K562 (cell line): ENCODE data around the gene CCDC87. TPM values are rescaled to one million over a fixed set of nuclear protein-coding genes. Genes with fewer than 3 reads are reported as not detected.
A peak's percentile ranks its signal among the peaks of the same experiment; 100 is the strongest.

Source experiments
- CBX1 ChIP-seq: sonication (generic); IDR thresholded peaks from 2 replicates; pipeline ENCODE4 v1.6.1; 2016; ENCODE audit warnings: antibody characterized with exemption, low read depth, mild to moderate bottlenecking
- CC2D1A ChIP-seq: fragments of 450-650 bp; IDR thresholded peaks from 2 replicates; pipeline ENCODE4 v1.6.1; 2017; ENCODE audit warnings: mild to moderate bottlenecking
- CHCHD3 ChIP-seq: fragments of 250-450 bp; sonication (Bioruptor Pico); IDR thresholded peaks from 2 replicates; pipeline ENCODE4 v2.1.2; 2022; ENCODE audit warnings: mild to moderate bottlenecking
- CREBBP ChIP-seq: IDR thresholded peaks from one replicate; pipeline ENCODE4 v1.6.1; 2012; ENCODE audit warnings: low read depth, mild to moderate bottlenecking, control low read depth, inconsistent platforms, low read length
- CUX1 ChIP-seq: fragments of 200-800 bp; sonication (Bioruptor generic); IDR thresholded peaks from 2 replicates; pipeline ENCODE4 v1.6.1; 2016; ENCODE audit warnings: missing genetic modification characterization, missing compliant biosample characterization
- GABPB2 ChIP-seq: fragments of 250-450 bp; sonication (Bioruptor Pico); conservative IDR thresholded peaks from 2 replicates; pipeline ENCODE4 v1.5.1; 2021; ENCODE audit warnings: mild to moderate bottlenecking
- HDGF ChIP-seq: fragments of 450-650 bp; IDR thresholded peaks from 2 replicates; pipeline ENCODE4 v1.6.1; 2016
- LCOR ChIP-seq: sonication (generic); formaldehyde crosslinking; IDR thresholded peaks from 2 replicates; pipeline ENCODE4 v1.8.0; 2022; ENCODE audit warnings: mild to moderate bottlenecking, missing genetic modification reagents
- PCBP1 ChIP-seq: fragments of 200-400 bp; formaldehyde crosslinking; IDR thresholded peaks from 2 replicates; pipeline ENCODE4 v1.6.1; 2018; ENCODE audit warnings: mild to moderate bottlenecking, low read depth, low read length; ENCODE audit not compliant: poor library complexity, severe bottlenecking
- PHB ChIP-seq: fragments of 250-450 bp; sonication (Bioruptor Pico); IDR thresholded peaks from 2 replicates; pipeline ENCODE4 v1.5.0; 2021
- PHTF2 ChIP-seq: fragments of 250-450 bp; sonication (Bioruptor Pico); IDR thresholded peaks from 2 replicates; pipeline ENCODE4 v1.5.0; 2021; ENCODE audit warnings: mild to moderate bottlenecking
- PTBP1 ChIP-seq: fragments of 200-400 bp; formaldehyde crosslinking; IDR thresholded peaks from 2 replicates; pipeline ENCODE4 v1.6.1; 2017; ENCODE audit warnings: low read depth, low read length
- SPI1 ChIP-seq: IDR thresholded peaks from 2 replicates; pipeline ENCODE4 v1.6.1; 2011; ENCODE audit warnings: low read depth, low read length, control low read depth, borderline replicate concordance
- TEAD4 ChIP-seq, 2 experiments: sonication (generic) in 1 of 2; formaldehyde crosslinking in 1 of 2; IDR thresholded peaks; 2 replicates each; pipeline versions ENCODE4 v1.6.1 to v1.8.0; 2012 to 2022; ENCODE audit warnings: borderline replicate concordance in 1 of 2, inconsistent platforms in 1 of 2, low read length in 1 of 2, mild to moderate bottlenecking in 1 of 2, missing genetic modification reagents in 1 of 2
- TRIM28 ChIP-seq: fragments of 450-650 bp; IDR thresholded peaks from 2 replicates; pipeline ENCODE4 v1.6.1; 2017
- VEZF1 ChIP-seq: fragments of 200-800 bp; sonication (Bioruptor generic); IDR thresholded peaks from 2 replicates; pipeline ENCODE4 v1.6.1; 2017; ENCODE audit warnings: missing genetic modification characterization, missing compliant biosample characterization
- ZNF24 ChIP-seq: fragments of 450-650 bp; IDR thresholded peaks from 2 replicates; pipeline ENCODE4 v1.6.1; 2016
- polyA plus RNA-seq, 8 experiments: library from polyadenylated mRNA; depleted of rRNA in 4 of 8; stranded (reverse) in 5 of 8; unstranded in 3 of 8; fragments of >200 nt; fragmentation: Nextera tagmentation in 2 of 8; fragmentation: Illumina TruSeq in 1 of 8; extraction: Ambion mirVana in 2 of 8; extraction: Trizol in 1 of 8; gene quantifications; 2 replicates each; pipeline versions ENCODE4 v1.2.1 to v1.2.3, GENCODE V29; 2011 to 2014; ENCODE audit warnings: inconsistent platforms in 1 of 8, missing spikeins in 1 of 8
- total RNA-seq, 7 experiments: library from RNA; depleted of rRNA in 6 of 7; stranded (reverse); fragments of >200 nt in 6 of 7; fragmentation: Illumina TruSeq in 2 of 7; extraction: Trizol in 2 of 7; gene quantifications; 2 replicates each; pipeline versions ENCODE4 v1.2.1 to v1.2.3, GENCODE V29; 2011 to 2021; ENCODE audit warnings: low replicate concordance in 1 of 7
- TF ChIP-seq, protein P1 (sequence below): sonication (generic); formaldehyde crosslinking; IDR thresholded peaks from 2 replicates; pipeline ENCODE4 v1.8.1; 2023; ENCODE audit warnings: mild to moderate bottlenecking, missing genetic modification reagents
- TF ChIP-seq, protein P2 (sequence below), 2 experiments: IDR thresholded peaks; 2 replicates each; pipeline ENCODE4 v1.6.1; 2011; ENCODE audit warnings: borderline replicate concordance in 1 of 2, control low read depth in 1 of 2, low read depth in 1 of 2, low read length in 1 of 2, mild to moderate bottlenecking in 1 of 2, mixed read lengths in 1 of 2, moderate library complexity in 1 of 2; ENCODE audit not compliant: insufficient read depth in 1 of 2, insufficient read length in 1 of 2, poor library complexity in 1 of 2, severe bottlenecking in 1 of 2; ENCODE audit errors: extremely low read depth in 1 of 2

CCDC87 gene
- total and polyA plus RNA-seq, 9 of the 15 experiments (the other 6 are each of a cell fraction or from before 2014, with no cell fraction given): 0.03 to 0.44 (median 0.15) TPM; not detected in 1

DNA sequence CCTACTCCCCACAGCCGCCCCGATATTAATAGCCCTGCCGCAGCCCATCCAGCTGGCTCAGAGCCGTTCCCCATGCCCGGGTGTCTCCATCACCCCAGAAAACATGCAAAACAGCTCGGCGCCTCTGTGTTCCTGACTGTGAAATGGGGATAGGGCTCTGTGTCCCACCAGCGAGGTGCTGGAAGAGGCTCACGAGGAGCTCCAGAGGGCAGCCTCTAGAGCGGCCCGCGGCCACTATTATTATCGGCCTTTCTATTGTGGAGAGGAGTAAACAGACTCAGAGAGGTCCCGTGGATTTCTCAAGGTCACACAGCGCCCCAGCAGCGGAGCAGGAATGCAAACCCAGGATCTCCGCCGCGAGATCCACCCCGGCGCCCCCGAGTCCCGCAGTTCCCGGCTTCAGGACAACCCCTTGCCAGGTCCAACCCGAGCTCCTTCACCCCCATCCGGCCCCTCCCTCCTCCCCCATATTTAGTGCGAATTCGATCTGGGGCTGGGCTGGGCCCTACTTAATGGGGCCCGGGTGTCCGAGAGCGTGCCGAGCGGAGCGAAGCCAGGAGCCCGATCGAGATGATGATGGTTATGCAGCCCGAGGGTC, 46.4 kb downstream of the CCDC87 start, which contains the start of gene ACTN3 (continued):
- TF ChIP-seq, protein P1, sequence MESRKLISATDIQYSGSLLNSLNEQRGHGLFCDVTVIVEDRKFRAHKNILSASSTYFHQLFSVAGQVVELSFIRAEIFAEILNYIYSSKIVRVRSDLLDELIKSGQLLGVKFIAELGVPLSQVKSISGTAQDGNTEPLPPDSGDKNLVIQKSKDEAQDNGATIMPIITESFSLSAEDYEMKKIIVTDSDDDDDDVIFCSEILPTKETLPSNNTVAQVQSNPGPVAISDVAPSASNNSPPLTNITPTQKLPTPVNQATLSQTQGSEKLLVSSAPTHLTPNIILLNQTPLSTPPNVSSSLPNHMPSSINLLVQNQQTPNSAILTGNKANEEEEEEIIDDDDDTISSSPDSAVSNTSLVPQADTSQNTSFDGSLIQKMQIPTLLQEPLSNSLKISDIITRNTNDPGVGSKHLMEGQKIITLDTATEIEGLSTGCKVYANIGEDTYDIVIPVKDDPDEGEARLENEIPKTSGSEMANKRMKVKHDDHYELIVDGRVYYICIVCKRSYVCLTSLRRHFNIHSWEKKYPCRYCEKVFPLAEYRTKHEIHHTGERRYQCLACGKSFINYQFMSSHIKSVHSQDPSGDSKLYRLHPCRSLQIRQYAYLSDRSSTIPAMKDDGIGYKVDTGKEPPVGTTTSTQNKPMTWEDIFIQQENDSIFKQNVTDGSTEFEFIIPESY (CRISPR knock-in tag): no peak
- TF ChIP-seq CC2D1A: peak; percentile 75; the same call in 1 of the 2 replicates
- TF ChIP-seq PHTF2 (CRISPR knock-in tag): no peak
- no peak for TF ChIP-seq SPI1
- no peak for TF ChIP-seq GABPB2 (CRISPR knock-in tag)
- 0 out of 2 replicates have a peak, but pooled peaks have one; percentile 80 for TF ChIP-seq PHB
- TF ChIP-seq HDGF: peak; percentile 95; the same call in 1 of the 2 replicates
- peak; percentile 98 for TF ChIP-seq CBX1
- no peak for TF ChIP-seq CUX1
- TF ChIP-seq TEAD4 (IDR thresholded peaks at IDR 0.05; ENCODE audit: low read length): 0 out of 2 replicates have a peak, but pooled peaks have one; percentile 3
- TF ChIP-seq TEAD4 (CRISPR knock-in tag; IDR thresholded peaks at IDR 0.05; ENCODE audit: borderline replicate concordance): no peak
- no peak for TF ChIP-seq TRIM28
- peak; percentile 43 for TF ChIP-seq PCBP1
- 0 out of 2 replicates have a peak, but pooled peaks have one; percentile 34 for TF ChIP-seq ZNF24
- 0 out of 2 replicates have a peak, but pooled peaks have one; percentile 16 for TF ChIP-seq LCOR (CRISPR knock-in tag)
- no peak for TF ChIP-seq CREBBP
- TF ChIP-seq, protein P2, sequence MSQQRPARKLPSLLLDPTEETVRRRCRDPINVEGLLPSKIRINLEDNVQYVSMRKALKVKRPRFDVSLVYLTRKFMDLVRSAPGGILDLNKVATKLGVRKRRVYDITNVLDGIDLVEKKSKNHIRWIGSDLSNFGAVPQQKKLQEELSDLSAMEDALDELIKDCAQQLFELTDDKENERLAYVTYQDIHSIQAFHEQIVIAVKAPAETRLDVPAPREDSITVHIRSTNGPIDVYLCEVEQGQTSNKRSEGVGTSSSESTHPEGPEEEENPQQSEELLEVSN (IDR thresholded peaks at IDR 0.05; ENCODE audit: borderline replicate concordance in 1 of 2, extremely low read depth in 1 of 2, insufficient read depth in 1 of 2, insufficient read length in 1 of 2, low read depth in 1 of 2, low read length in 1 of 2, poor library complexity in 1 of 2, severe bottlenecking in 1 of 2): peak in 1 of 2 experiments; percentile 8
- TF ChIP-seq VEZF1 (CRISPR knock-in tag): peak; percentile 65
- TF ChIP-seq CHCHD3: no peak
- peak; percentile 96 for TF ChIP-seq PTBP1
